ENCODE measurements around the gene TENT4B.

- TF ChIP-seq CTCF (IDR thresholded peaks at IDR 0.05; ENCODE audit: poor library complexity) (no peak), EZH2 (IDR thresholded peaks at IDR 0.05; ENCODE audit: borderline replicate concordance) (no peak)
These were observed 66.4 kb downstream of the TENT4B start for GRCh38 chr16:50219402-50219975.

Measured in hepatocyte (in vitro differentiated cells).